HG03039 (cell line): ENCODE results near the gene KIN.
"Not testable (repeated sequence)": the region's sequence is repeated elsewhere in the genome, so short reads cannot be mapped to it uniquely, and the experiment has no call there.

Experiments used
- ATAC-seq: cut with Tn5 transposase; IDR thresholded peaks from one replicate; pipeline ENCODE4 v1.9.1; 2021; ENCODE audit warnings: mild to moderate bottlenecking, moderate library complexity; ENCODE audit not compliant: unreplicated experiment

KIN gene, protein sequence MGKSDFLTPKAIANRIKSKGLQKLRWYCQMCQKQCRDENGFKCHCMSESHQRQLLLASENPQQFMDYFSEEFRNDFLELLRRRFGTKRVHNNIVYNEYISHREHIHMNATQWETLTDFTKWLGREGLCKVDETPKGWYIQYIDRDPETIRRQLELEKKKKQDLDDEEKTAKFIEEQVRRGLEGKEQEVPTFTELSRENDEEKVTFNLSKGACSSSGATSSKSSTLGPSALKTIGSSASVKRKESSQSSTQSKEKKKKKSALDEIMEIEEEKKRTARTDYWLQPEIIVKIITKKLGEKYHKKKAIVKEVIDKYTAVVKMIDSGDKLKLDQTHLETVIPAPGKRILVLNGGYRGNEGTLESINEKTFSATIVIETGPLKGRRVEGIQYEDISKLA

DNA sequence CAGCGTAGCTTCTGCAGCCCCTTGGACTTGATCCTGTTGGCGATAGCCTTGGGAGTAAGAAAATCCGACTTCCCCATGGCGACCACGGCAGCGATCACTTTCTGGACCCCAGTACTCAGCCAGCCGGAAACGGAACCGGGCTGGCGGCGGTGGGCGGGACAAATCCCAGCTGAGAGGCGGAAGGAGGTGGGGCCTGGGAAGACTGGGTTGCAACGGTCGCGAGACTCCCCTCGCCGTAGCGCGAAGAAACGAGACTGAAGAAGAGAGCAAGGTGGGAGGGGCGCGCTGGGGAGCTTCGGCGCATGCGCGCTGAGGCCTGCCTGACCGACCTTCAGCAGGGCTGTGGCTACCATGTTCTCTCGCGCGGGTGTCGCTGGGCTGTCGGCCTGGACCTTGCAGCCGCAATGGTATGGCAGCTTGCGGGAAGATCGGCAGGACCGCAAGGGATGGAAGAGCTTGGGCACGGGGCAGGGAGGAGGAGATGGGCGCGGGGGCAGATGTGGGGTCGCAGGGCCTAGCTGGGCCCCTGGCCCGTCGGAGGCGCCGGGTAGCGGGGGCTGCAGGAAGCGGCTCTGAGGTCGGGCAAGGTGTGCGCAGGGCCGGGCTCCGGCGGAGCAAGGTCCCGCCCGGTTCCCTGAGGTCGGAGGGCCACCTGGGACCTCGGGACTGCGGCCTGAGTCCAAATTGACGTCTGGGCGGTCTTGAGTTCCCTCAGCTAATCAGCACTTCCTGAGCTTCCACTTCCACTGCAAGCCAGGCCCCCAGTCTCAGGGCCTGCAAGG is at the start of gene KIN, which contains the start of gene ATP5F1C:
Gene KIN (minus strand): TSS at position 137 of the 782 bp plus-strand sequence. CDS start 60 bp downstream, at position 77.
Gene ATP5F1C (plus strand): TSS at position 321 of the 782 bp plus-strand sequence. CDS start 31 bp downstream, at position 352.
- peak; percentile 94 for ATAC-seq

DNA sequence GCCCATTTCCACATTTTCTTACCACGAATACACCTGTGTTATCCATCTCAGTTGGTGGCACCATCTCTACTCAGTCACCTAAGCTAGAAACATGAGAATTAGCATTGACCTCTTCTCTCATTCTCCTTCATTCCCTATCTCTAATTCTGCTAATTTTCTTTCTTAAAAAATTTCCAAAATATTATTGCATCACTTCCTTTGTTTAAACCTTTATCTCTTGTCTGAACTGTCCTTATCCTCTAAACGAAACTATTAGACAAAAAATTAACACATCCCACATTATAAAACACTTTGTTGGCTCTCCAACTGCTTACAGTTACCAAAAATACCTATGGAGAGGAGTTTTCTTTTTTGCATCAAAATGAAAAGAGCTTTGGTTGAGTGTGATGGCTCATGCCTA is 48.8 kb upstream of the KIN start:
- ATAC-seq: no peak

DNA sequence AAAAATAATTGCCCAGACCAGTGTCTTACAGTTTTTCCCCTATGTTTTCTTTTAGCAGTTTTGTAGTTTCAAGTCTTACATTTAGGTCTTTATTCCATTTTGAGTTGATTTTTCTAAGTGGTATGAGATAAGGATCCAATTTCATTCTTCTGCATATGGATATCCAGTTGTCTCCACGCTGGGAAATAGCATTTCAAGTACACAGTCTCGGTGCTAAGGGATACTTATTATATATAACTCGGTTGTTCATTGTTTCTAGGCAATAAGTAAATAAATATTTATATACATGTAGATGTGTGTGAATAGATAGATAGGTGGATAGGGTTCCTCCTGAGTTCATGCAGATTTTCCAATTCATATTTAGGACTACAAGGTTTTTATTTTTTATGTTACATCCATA is 46.5 kb upstream of the KIN start:
- ATAC-seq: no peak

DNA sequence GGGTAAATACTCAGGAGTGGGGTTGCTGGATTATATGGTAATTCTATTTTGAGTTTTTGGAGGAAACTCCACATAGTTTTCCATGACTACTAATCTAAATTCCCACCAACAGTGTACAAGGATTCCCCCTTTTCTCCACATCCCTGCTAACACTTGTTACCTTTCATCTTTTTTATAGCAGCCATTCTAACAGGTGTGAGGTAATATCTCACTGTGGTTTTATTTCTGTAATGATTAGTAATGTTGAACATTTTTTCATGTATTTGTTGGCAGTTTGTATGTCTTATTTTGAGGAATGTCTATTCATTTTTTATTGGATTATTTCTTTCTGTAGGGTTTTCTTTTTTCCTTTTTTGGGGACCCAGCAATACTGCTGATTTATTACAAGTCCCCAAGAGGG is 45.4 kb upstream of the KIN start:
- no peak for ATAC-seq

DNA sequence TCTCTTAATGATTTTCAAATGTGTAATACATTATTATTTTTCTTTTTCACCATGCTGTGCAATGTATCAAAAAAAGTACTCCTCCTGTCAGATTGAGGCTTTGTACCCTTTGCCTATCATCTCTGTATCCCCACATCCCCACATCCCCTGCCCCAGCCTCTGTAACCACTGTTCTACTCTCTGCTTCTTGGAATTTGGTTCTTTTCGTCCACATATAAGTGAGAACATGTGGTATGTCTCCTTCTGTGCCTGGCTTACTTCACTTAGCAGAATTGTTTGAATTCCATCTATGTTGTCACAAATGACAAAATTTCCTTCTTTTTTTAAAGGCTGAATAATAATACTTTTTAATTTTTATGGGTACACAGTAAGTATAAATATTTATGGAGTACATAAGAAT is 44.3 kb upstream of the KIN start:
- no peak for ATAC-seq

DNA sequence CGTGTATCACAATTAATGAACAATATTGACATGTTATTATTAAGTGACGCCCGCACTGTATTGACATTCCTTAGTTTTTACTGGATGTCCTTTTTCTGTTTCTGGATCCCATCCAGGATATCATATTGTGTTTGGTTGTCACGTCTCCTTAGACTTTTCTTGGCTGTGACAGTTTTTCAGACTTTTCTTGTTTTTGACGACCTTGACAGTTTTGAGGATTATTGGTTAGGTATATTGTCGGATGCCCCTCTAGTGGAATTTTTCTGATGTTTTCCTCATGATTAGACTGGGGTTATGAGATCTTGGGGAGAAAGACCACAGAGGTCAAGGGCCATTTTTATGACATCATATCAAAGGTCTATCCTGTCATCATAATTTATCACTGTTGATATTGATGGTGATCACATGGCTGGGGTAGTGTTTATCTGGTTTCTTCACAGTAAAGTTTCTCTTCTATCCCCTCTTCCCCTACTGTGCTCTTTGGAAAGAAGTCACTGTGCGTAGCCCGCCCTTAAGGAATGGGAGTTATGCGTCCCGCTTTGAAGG is 41.6 kb upstream of the KIN start:
- ATAC-seq: no peak

DNA sequence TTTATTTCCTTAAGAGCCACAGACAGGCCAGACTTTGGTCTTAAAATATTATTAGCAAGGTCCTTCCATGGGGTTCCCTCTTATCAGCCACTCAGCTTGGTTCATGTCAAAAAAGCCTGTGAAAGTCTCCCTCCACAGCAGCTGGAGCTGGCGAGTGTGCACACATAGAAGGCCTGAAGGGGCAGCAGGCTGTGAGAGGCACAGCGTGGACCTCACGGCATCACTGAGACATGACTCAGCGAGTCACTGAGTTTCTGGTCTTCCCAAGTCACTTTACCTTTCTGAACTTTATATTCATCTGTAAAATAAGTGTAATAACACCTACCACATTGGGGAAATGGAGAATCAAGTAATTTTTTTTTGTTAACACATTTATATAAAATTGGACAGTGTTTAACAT is 39.2 kb upstream of the KIN start:
- no peak for ATAC-seq

DNA sequence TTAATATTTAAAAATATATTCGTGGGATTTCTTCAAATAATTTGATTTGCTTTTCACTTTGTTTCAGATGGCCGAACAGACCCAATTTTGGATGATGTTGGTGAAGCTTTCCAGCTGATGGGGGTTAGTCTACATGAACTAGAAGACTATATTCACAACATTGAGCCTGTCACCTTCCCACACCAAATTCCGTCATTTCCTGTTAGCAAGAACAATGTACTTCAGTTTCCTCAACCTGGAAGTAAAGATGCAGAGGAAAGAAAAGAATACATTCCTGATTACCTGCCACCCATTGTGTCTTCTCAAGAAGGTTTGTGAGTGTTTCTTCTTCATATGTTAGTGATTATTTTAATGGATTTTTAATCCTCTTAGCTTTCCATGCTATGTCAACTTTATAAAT is 36.5 kb upstream of the KIN start:
- ATAC-seq: no peak

DNA sequence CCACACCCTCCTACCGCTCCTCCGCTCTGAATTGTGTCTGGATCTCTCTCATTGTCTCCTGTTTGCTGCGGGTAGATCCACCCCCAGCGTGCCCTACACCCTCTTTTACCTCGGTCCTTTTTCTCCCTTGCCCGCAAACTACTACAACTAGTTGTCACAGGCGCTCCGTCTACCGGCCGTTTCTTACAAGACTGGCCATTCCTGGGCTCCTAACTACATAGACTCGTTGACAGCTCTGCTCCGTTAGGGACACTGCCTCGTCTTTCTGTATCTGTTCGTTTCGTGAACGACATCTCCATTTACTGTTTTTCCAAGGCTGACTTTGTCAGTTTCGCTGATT is 31.3 kb upstream of the KIN start:
- ATAC-seq: peak; percentile 28

DNA sequence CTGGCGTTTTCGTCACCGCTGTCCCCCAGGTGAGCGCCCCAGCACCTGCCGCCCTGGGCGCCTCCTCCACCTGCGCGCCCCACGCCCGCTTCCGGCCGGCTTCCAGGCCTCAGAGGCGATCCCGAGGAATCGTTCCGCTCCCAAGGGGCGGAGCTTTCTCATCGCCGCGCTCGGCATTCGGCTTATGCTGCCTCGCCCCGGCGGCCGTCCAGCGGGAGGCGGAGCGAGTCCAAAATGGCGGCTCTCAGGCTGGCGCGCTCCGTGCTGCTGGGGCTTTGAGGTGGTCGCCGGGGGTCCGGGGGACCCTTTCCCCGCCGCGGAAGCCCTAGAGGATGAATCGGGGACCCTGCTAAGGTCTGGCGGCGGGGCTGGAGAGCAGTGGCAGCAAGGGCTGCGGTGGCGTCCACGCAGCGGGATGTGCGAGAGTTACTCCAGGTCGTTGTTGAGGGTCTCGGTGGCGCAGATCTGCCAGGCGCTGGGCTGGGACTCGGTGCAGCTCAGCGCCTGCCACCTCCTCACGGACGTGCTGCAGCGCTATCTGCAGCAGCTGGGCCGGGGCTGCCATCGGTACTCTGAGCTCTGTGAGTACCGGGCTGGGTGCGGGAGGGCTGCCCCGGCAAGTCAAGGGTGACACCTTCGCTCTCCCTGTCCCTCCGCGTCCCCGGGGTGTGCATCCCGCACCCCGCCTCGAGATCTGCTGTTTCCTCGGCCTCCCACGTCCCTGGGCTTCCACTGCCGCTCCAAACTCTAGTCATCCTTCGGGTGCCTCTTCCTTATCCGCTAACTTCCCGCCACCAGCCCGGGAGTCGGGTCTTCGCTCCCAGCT is 30.7 kb upstream of the KIN start, which contains the start of gene TAF3:
Gene TAF3 (plus strand): TSS at position 211 of the 826 bp plus-strand sequence. CDS start 205 bp downstream, at position 416.
- peak; percentile 85 for ATAC-seq

DNA sequence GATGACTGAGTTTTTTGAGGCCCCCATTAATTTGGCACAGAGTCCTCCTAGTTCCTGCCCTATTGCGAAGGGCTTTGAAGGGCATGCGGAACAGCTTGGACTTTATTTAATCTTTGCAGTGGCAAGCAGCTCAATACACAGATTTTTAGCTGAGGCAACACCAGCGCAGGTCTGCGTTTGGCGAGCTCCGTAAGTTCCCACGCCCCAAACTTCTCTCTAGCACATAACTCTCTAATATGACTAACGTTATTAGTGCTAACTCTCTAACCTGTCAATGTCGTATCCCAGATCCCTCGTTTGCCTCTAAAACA is 30.1 kb upstream of the KIN start:
- no peak for ATAC-seq

DNA sequence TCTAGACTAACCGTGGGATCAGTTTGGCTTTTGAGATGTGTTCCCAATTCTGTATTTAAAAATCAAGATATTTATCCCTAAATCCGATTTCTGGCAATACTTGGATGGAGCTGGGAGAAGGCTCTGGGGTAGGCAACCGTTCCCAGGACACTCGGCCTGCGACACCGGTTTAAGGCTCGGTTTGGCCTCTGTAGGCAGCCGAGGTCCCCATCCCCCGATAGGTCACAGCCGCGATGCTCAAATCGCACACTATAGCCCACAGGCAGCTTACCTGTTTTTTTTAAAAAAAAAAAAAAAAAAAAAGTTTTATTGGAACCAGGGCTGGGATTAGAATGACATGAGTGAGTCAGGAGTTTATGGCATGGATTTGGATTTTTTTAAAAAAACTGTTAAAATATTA is 29.8 kb upstream of the KIN start:
- ATAC-seq: no peak

DNA sequence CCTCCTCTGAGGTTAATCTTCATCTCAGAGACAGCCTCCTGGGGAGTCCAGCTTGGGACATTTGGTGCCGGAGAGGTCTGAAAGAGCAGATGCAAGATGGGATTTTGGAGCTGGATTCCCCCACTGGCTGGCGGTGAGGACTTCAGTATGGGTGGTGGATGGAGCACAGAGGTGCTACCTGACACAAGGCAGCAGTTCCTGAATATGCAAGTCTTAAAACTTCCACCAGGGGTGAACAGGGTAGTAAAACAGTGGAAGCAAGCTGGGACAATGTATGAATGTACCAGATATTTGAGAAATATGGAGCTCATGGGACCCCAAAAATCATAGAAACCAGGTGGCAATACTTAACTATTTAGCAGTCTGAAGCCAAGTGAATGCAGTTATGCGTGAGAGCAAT is 25.7 kb upstream of the KIN start:
- ATAC-seq: no peak

DNA sequence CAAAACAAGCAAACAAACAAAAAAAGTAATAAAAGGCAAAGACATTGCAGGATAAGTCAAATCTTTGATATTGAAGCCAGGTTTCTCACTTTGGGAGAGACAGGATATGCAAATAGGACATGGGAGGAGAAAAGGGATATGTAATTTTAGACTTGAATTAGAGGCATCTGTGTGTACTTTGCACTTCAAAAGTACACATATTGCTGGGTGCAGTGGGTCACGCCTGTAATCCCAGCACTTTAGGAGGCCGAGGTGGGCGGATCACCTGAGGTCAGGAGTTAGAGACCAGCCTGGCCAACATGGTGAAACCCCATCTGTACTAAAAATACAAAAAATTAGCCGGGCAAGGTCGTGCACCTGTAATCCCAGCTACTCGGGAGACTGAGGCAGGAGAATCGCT is 23.9 kb upstream of the KIN start:
- not testable (repeated sequence) for ATAC-seq

DNA sequence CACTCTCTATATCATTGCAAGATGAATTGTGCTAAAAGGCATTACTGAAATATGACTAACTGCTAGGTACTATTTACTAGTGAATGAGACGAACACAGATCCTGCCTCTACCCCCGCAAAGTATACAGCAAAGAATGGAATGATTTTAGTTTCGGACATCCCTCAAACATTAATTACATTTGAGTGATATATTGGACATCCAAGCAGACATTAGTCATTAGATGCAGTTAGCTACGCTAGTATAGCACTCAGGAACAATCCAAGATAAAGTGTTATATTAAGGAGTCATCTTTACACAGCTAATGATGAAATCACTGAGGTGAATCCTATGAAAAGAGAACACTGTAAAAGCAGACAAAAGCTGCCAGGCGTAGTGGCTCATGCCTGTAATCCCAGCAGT is 23.2 kb upstream of the KIN start:
- no peak for ATAC-seq

DNA sequence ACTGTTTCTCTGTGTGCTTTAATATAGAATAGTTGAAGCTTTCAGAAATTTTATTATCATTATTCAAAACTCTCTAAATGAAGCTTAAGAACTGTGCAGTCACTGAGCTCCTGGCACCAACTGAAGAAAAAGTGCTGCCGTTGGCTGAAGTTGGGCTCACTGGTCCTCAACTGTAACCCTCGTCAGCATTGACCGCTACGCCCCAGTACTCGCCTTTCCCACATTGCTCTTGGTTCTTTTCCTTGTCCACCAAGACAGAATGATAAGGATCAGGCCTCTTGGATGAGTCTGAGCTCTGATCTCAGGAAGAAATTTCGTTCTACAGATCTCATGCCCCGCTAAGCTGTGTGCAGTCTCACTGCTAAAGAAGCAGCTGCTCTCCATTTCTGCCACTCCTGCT is 22.6 kb upstream of the KIN start:
- ATAC-seq: no peak

DNA sequence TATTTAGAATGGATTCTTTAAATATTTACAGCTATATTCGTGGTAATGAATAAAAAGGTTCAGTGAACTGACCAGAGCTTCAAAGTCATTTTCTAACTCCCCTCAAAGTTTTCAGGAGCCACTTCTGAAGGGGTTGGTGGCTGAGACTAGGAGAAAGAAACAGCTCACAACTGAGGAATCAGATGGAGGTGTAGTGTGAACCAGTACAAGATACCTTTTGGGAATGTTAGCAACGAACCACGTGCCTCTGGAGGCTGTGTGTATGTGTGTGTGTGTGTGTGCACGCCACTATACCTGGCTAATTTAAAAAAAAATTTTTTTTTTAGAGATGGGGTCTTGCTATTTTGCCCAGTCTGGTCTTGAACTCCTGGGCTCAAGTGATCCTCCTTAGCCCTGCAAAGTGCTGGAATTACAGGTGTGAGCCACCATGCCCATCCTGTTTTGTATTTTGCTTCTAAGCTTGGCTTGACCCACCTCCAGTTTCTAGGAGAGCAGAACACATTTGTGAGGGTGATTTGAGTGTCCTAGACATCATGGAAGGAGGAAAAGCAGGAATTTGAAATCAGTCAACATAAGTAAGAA is 21.0 kb upstream of the KIN start:
- ATAC-seq: no peak

DNA sequence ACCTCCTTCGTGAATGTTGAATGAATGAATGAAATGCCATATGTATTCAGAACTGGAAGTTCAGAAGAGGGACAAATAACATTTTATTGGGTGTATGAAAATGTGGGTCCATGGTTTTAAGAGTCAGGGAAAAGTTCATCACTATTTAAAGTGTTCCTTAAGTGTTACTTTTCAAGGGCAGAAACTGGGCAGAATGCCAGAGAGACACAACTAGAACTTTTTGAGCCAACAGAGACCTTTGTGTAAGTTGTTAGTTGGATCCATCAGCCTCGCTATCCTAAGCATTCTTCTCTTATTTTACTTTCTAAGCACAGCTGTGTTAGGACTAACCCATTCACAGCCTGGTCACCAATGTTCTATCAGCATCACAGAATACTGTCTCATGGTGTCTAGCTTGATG is 16.9 kb upstream of the KIN start:
- no peak for ATAC-seq

DNA sequence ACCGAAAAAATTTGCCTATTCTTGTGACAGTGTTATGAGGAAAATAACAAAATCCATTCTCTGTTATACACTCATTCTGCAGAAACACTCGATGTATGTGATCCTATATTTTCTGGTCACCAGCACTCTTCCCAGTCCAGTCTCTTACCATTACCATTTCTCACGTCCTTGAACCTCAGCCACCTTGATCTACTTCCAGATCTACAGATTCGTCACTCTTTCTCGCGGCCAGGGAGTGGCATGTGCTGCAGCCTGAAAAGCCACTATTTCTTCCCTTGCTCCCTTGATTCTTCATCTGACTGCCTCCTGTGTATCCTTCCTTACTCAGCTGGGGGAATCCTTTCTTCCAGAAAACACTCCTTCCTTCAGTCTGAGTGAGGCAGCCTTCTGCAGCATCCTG is 16.4 kb upstream of the KIN start:
- no peak for ATAC-seq

DNA sequence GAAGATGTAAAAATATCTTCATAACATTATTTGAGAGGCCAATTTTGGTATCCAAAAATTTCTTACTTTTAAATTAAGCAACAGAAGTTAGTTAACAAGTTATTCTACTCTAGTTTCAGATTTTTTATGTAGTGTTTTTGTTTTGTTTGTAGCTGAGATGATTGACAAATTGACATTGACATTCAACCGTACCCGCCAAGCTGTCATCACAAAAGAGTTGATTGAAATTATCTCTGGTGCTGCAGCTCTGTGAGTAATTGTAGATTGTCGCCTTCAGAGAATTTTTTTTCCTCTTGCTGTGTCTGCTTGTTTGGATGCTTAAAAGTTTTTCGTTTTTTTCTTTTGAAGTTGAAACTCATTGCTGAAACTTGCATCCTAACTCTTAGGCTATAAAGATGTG is 14.8 kb upstream of the KIN start:
- ATAC-seq: no peak

DNA sequence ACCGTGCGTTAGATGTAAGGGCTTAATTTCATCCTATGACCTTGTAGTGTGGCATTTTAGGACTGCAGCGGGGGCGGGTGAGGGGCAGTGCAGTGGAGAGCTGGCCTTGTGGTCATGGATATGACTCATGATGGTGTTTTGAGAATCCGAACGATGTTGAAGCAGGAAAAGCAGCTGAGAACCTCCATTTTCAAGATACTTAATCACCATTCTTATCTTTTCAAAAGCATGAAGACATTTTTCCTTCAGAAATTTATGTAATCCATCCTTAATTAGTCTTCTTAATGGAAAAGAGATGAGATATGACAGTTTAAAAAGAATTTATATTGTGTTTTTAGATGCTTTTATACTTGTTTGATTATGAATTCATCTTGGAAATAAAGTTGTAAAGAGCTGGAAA is 9.8 kb upstream of the KIN start:
- ATAC-seq: no peak
